Astrocyte (in vitro differentiated cells and primary cell): Measurements from ENCODE around the gene NPHS1. TPM values are rescaled to one million over a fixed set of nuclear protein-coding genes. Genes with fewer than 3 reads are reported as not detected.
A peak's percentile ranks its signal among the peaks of the same experiment; 100 is the strongest.

ENCODE experiments used
- DNase-seq: peaks from one replicate; pipeline ENCODE4 v3.0.0-alpha.2; 2010; ENCODE audit warnings: low read depth
- FAIRE-seq: peaks from 2 replicates; lab custom pipeline; 2011; peaks lifted over from hg19 to GRCh38; lab: Jason Lieb, UNC
- H2AFZ ChIP-seq: 2 replicates; pipeline ENCODE4 v1.6.0; 2012; ENCODE audit warnings: low read depth, low read length, inconsistent platforms
- H3K27ac ChIP-seq: 2 replicates; pipeline ENCODE4 v1.5.1; 2011; ENCODE audit warnings: low read depth, low read length, inconsistent platforms
- H3K27me3 ChIP-seq: 2 replicates; pipeline ENCODE4 v1.6.0; 2011; ENCODE audit warnings: low read length, inconsistent platforms; ENCODE audit not compliant: insufficient read depth
- H3K36me3 ChIP-seq: 2 replicates; pipeline ENCODE4 v1.5.1; 2011; ENCODE audit warnings: low read length, inconsistent platforms; ENCODE audit not compliant: insufficient read depth
- H3K4me1 ChIP-seq: 2 replicates; pipeline ENCODE4 v1.5.1; 2011; ENCODE audit warnings: low read length, inconsistent platforms; ENCODE audit not compliant: insufficient read depth
- H3K4me2 ChIP-seq: 2 replicates; pipeline ENCODE4 v1.6.0; 2012; ENCODE audit warnings: low read length, inconsistent platforms
- H3K4me3 ChIP-seq: 2 replicates; pipeline ENCODE4 v1.5.1; 2011; ENCODE audit warnings: low read depth, mild to moderate bottlenecking, low read length, inconsistent platforms; ENCODE audit not compliant: insufficient read depth
- H3K79me2 ChIP-seq: 2 replicates; pipeline ENCODE4 v1.6.0; 2012; ENCODE audit warnings: mild to moderate bottlenecking, low read length, inconsistent platforms; ENCODE audit not compliant: insufficient read depth
- H3K9ac ChIP-seq: 2 replicates; pipeline ENCODE4 v1.6.0; 2012; ENCODE audit warnings: mild to moderate bottlenecking, low read length, inconsistent platforms
- H3K9me3 ChIP-seq: 2 replicates; pipeline ENCODE4 v1.5.1; 2012; ENCODE audit warnings: low read depth, mild to moderate bottlenecking, low read length, inconsistent platforms; ENCODE audit not compliant: insufficient read depth
- H4K20me1 ChIP-seq: 2 replicates; pipeline ENCODE4 v1.6.0; 2012; ENCODE audit warnings: low read length, inconsistent platforms; ENCODE audit not compliant: insufficient read depth
- H3K27ac Mint-ChIP-seq: one replicate; pipeline ENCODE4 v1.8.0; 2021; ENCODE audit warnings: mild to moderate bottlenecking, mixed read lengths; ENCODE audit not compliant: unreplicated experiment
- H3K27me3 Mint-ChIP-seq: one replicate; pipeline ENCODE4 v1.8.0; 2021; ENCODE audit warnings: low read depth, mixed read lengths; ENCODE audit not compliant: unreplicated experiment
- H3K36me3 Mint-ChIP-seq: one replicate; pipeline ENCODE4 v1.8.0; 2021; ENCODE audit warnings: low read depth, mixed read lengths; ENCODE audit not compliant: unreplicated experiment
- H3K4me1 Mint-ChIP-seq: one replicate; pipeline ENCODE4 v1.8.0; 2021; ENCODE audit warnings: low read depth, mixed read lengths; ENCODE audit not compliant: unreplicated experiment
- H3K4me3 Mint-ChIP-seq: one replicate; pipeline ENCODE4 v1.8.0; 2021; ENCODE audit warnings: mild to moderate bottlenecking, moderate library complexity, mixed read lengths; ENCODE audit not compliant: unreplicated experiment
- H3K9me3 Mint-ChIP-seq: one replicate; pipeline ENCODE4 v1.8.0; 2021; ENCODE audit warnings: mild to moderate bottlenecking, mixed read lengths; ENCODE audit not compliant: unreplicated experiment
- EZH2 ChIP-seq: IDR thresholded peaks from 2 replicates; pipeline ENCODE4 v1.6.1; 2012; ENCODE audit warnings: mild to moderate bottlenecking, low read length, inconsistent platforms; ENCODE audit not compliant: insufficient read depth
- total RNA-seq: library from RNA; stranded (reverse); gene quantifications from 2 replicates; pipeline ENCODE4 v1.2.1, GENCODE V29; 2021
- TF ChIP-seq, protein P1 (sequence below): IDR thresholded peaks from 2 replicates; pipeline ENCODE4 v1.5.1; 2011; ENCODE audit warnings: low read depth, mild to moderate bottlenecking, inconsistent platforms, low read length, moderate library complexity; ENCODE audit not compliant: insufficient read depth

The NPHS1 gene
- total RNA-seq, 1 donor from 2014 or later, result not detected

DNA sequence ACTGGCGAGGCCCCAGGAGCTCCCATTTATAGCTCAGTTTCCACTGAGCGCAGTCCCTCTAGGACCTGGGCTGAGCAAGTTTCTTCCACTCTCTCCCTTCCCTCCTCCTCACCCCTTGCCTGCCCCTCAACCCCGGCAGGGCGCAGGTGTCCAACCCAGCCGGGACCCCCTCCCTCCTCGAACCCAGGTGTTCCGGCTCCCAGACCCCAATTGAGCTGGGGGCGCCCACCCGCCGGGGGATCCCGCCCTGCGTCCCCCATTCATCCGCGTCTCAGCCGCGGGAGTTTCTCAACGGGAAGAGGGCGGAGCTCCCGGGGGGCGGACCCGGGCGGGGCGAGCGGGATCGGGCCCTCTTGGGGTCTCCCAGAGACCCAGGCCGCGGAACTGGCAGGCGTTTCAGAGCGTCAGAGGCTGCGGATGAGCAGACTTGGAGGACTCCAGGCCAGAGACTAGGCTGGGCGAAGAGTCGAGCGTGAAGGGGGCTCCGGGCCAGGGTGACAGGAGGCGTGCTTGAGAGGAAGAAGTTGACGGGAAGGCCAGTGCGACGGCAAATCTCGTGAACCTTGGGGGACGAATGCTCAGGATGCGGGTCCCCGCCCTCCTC is 4.3 kb upstream of the NPHS1 start, which contains the start of gene KIRREL2:
Gene KIRREL2, plus strand, starts transcription at position 366 of the 604 bp plus-strand sequence. Its CDS starts 209 bp downstream, at position 575.
- H3K9me3 ChIP-seq, result no peaks in the 10 kb centered on the region
- H2AFZ ChIP-seq, result peak within 1 kb of the TSS; percentile 78
- Mint-ChIP-seq H3K27me3 (peaks cover 80% of the 10 kb centered on the region), H3K4me3 (peak within 1 kb of the TSS; percentile 77), H3K36me3 (peaks cover 5% of the 10 kb centered on the region), H3K4me1 (no peaks in the 10 kb centered on the region), H3K9me3 (peaks cover 3% of the 10 kb centered on the region), H3K27ac (no peak within 1 kb of the TSS)
- H3K9ac ChIP-seq, result peak within 1 kb of the TSS; percentile 55
- TF ChIP-seq, protein P1, sequence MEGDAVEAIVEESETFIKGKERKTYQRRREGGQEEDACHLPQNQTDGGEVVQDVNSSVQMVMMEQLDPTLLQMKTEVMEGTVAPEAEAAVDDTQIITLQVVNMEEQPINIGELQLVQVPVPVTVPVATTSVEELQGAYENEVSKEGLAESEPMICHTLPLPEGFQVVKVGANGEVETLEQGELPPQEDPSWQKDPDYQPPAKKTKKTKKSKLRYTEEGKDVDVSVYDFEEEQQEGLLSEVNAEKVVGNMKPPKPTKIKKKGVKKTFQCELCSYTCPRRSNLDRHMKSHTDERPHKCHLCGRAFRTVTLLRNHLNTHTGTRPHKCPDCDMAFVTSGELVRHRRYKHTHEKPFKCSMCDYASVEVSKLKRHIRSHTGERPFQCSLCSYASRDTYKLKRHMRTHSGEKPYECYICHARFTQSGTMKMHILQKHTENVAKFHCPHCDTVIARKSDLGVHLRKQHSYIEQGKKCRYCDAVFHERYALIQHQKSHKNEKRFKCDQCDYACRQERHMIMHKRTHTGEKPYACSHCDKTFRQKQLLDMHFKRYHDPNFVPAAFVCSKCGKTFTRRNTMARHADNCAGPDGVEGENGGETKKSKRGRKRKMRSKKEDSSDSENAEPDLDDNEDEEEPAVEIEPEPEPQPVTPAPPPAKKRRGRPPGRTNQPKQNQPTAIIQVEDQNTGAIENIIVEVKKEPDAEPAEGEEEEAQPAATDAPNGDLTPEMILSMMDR, result no peak
- TF ChIP-seq EZH2, result peak; percentile 60
- H3K36me3 ChIP-seq, result no peaks in the 10 kb centered on the region
- peaks cover 51% of the 10 kb centered on the region for H3K27me3 ChIP-seq
- peak within 1 kb of the TSS; percentile 88 for H3K4me2 ChIP-seq
- H3K4me3 ChIP-seq, result peak within 1 kb of the TSS; percentile 37
- FAIRE-seq, result no peak
- no peak for DNase-seq
- no peaks in the 10 kb centered on the region for H3K79me2 ChIP-seq
- no peak within 1 kb of the TSS for H3K27ac ChIP-seq
- H3K4me1 ChIP-seq, result no peaks in the 10 kb centered on the region
- H4K20me1 ChIP-seq, result no peaks in the 10 kb centered on the region

GRCh38 chr19:35853038-35853756 is 893 bp upstream of the NPHS1 start:
- Mint-ChIP-seq H3K4me1 (no peaks in the 10 kb centered on the region), H3K27me3 (peaks cover 80% of the 10 kb centered on the region), H3K9me3 (peaks cover 3% of the 10 kb centered on the region), H3K4me3 (no peak overlapping the region), H3K27ac (peak overlapping the region; percentile 44), H3K36me3 (no peaks in the 10 kb centered on the region)
- no peak overlapping the region for H3K27ac ChIP-seq
- no peak for FAIRE-seq
- peaks cover 41% of the 10 kb centered on the region for H3K27me3 ChIP-seq
- no peaks in the 10 kb centered on the region for H3K36me3 ChIP-seq
- no peak for DNase-seq
- H4K20me1 ChIP-seq, result no peaks in the 10 kb centered on the region
- H3K79me2 ChIP-seq, result no peaks in the 10 kb centered on the region
- no peaks in the 10 kb centered on the region for H3K9me3 ChIP-seq
- H3K4me2 ChIP-seq, result no peak overlapping the region
- TF ChIP-seq, protein P1, result no peak
- no peak for TF ChIP-seq EZH2
- H3K4me3 ChIP-seq, result no peak overlapping the region
- no peak overlapping the region for H3K9ac ChIP-seq
- H3K4me1 ChIP-seq, result no peaks in the 10 kb centered on the region
- H2AFZ ChIP-seq, result no peak overlapping the region
